BE2C (cell line): ENCODE results near the gene KTN1.

Experiments used
- DNase-seq: peaks from one replicate; pipeline ENCODE4 v3.0.0-alpha.2; 2020
- H3K27me3 ChIP-seq: fragments of 250-450 bp; sonication (Bioruptor Pico); 2 replicates; pipeline ENCODE4 v1.5.1; 2020; ENCODE audit warnings: mild to moderate bottlenecking
- H3K36me3 ChIP-seq: fragments of 250-450 bp; sonication (Bioruptor Pico); 2 replicates; pipeline ENCODE4 v1.5.1; 2020; ENCODE audit warnings: mild to moderate bottlenecking
- H3K4me1 ChIP-seq: fragments of 250-450 bp; sonication (Bioruptor Pico); 2 replicates; pipeline ENCODE4 v1.5.1; 2020
- H3K4me3 ChIP-seq: 2 replicates; pipeline ENCODE4 v1.5.1; 2011; ENCODE audit warnings: low read depth, low read length
- H3K9me3 ChIP-seq: fragments of 250-450 bp; sonication (Bioruptor Pico); 2 replicates; pipeline ENCODE4 v1.5.1; 2020
- CTCF ChIP-seq: IDR thresholded peaks from 2 replicates; pipeline ENCODE4 v1.5.1; 2012; ENCODE audit warnings: mild to moderate bottlenecking, low read depth, low read length

The KTN1 gene

DNA sequence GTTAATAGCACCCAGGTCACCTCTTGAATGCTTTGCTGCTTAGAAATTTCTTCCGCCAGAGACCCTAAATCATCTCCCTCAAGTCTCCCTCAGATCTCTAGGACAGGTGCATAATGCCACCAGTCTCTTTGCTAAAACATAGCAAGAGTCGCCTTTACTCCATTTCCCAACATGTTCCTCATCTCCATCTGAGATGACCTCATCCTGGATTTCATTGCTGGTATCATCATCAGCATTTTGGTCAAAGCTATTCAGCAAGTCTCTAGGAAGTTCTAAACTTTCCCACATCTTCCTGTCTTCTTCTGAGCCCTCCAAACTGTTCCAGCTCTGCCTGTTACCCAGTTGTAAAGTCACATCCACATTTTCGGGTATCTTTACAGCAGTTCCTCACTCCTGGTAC, 41.0 kb downstream of the KTN1 start:
- no peak for DNase-seq
- Histone ChIP-seq H3K4me1 (no peaks in the 10 kb centered on the region), H3K27me3 (no peaks in the 10 kb centered on the region), H3K9me3 (no peaks in the 10 kb centered on the region), H3K36me3 (peaks cover 76% of the 10 kb centered on the region), H3K4me3 (no peak overlapping the region)
- TF ChIP-seq CTCF = no peak

DNA sequence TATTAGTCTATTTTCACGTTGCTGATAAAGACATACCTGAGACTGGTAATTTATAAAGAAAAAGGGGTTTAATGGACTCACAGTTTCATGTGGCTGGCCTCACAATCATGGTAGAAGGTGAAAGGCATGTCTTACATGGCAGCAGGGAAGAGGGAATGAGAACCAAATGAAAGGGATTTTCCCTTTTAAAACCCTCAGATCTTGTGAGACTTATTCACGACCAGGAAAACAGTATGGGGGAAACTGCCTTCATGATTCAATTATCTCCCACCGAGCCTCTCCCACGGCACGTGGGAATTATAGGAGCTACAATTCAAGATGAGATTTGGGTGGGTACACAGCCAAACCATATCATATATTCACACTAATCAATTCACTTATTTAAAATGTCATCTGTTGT, 41.4 kb downstream of the KTN1 start:
- Histone ChIP-seq H3K9me3 (no peaks in the 10 kb centered on the region), H3K4me3 (no peak overlapping the region), H3K4me1 (no peaks in the 10 kb centered on the region), H3K36me3 (peaks cover 72% of the 10 kb centered on the region), H3K27me3 (no peaks in the 10 kb centered on the region)
- DNase-seq = no peak
- no peak for TF ChIP-seq CTCF

GRCh38 chr14:55624913-55625312, 44.9 kb downstream of the KTN1 start:
- no peak overlapping the region for H3K4me3 ChIP-seq
- no peaks in the 10 kb centered on the region for H3K9me3 ChIP-seq
- H3K36me3 ChIP-seq = peaks cover 62% of the 10 kb centered on the region
- H3K27me3 ChIP-seq = no peaks in the 10 kb centered on the region
- DNase-seq = no peak
- no peaks in the 10 kb centered on the region for H3K4me1 ChIP-seq
- no peak for TF ChIP-seq CTCF

GRCh38 chr14:55625481-55625880, 45.5 kb downstream of the KTN1 start:
- peaks cover 62% of the 10 kb centered on the region for H3K36me3 ChIP-seq
- no peaks in the 10 kb centered on the region for H3K4me1 ChIP-seq
- no peak overlapping the region for H3K4me3 ChIP-seq
- no peak for TF ChIP-seq CTCF
- no peak for DNase-seq
- no peaks in the 10 kb centered on the region for H3K27me3 ChIP-seq
- H3K9me3 ChIP-seq = no peaks in the 10 kb centered on the region

DNA sequence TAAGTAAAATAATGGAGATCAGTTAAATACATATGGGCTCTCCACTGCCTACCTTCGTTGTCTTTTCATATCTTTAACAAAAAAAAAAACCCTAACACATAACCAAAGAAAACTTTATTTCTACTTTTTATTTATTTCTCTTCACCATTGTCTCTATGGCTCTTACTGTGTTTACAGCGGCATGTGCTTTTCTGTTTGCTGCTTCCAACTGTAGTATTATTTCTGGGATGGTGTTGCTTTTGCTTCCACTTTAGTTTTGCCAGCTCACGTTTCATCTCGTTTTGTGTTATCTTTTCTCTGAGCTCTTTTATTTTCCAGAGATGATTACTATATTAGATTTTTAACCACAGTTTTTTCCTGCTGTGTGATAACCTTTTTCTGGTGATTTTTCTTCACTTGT, 46.1 kb downstream of the KTN1 start:
- Histone ChIP-seq H3K9me3 (no peaks in the 10 kb centered on the region), H3K27me3 (no peaks in the 10 kb centered on the region), H3K36me3 (peaks cover 59% of the 10 kb centered on the region), H3K4me3 (no peak overlapping the region), H3K4me1 (no peaks in the 10 kb centered on the region)
- TF ChIP-seq CTCF = no peak
- no peak for DNase-seq

- Histone ChIP-seq H3K4me1 (no peaks in the 10 kb centered on the region), H3K36me3 (peaks cover 47% of the 10 kb centered on the region), H3K27me3 (no peaks in the 10 kb centered on the region), H3K9me3 (no peaks in the 10 kb centered on the region), H3K4me3 (no peak overlapping the region)
- DNase-seq = no peak
- no peak for TF ChIP-seq CTCF
Measured at GRCh38 chr14:55628426-55628825, 48.4 kb downstream of the KTN1 start.
